HL-60 (cell line): Measurements from ENCODE around the gene CDH3.

Source experiments
- TF ChIP-seq, protein P1 (sequence below): IDR thresholded peaks from one replicate; pipeline ENCODE4 v1.5.1; 2011; ENCODE audit warnings: low read length, control low read depth, inconsistent platforms; ENCODE audit not compliant: insufficient read depth
- TF ChIP-seq, protein P2 (sequence below): IDR thresholded peaks from 2 replicates; pipeline ENCODE4 v1.6.1; 2012; ENCODE audit warnings: low read depth; ENCODE audit not compliant: insufficient replicate concordance

DNA sequence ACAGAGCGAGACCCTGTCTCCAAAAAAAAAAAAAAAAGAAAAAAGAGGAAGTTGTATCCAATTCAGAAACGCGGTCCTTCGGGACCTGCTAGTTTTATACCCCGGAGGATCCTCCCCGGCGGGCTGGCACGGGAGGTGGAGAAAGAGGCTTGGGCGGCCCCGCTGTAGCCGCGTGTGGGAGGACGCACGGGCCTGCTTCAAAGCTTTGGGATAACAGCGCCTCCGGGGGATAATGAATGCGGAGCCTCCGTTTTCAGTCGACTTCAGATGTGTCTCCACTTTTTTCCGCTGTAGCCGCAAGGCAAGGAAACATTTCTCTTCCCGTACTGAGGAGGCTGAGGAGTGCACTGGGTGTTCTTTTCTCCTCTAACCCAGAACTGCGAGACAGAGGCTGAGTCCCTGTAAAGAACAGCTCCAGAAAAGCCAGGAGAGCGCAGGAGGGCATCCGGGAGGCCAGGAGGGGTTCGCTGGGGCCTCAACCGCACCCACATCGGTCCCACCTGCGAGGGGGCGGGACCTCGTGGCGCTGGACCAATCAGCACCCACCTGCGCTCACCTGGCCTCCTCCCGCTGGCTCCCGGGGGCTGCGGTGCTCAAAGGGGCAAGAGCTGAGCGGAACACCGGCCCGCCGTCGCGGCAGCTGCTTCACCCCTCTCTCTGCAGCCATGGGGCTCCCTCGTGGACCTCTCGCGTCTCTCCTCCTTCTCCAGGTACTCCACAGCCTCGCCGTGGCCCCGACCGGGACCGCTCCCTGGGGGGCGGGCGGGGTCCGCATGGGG lies at the start of gene CDH3:
- TF ChIP-seq, protein P1, sequence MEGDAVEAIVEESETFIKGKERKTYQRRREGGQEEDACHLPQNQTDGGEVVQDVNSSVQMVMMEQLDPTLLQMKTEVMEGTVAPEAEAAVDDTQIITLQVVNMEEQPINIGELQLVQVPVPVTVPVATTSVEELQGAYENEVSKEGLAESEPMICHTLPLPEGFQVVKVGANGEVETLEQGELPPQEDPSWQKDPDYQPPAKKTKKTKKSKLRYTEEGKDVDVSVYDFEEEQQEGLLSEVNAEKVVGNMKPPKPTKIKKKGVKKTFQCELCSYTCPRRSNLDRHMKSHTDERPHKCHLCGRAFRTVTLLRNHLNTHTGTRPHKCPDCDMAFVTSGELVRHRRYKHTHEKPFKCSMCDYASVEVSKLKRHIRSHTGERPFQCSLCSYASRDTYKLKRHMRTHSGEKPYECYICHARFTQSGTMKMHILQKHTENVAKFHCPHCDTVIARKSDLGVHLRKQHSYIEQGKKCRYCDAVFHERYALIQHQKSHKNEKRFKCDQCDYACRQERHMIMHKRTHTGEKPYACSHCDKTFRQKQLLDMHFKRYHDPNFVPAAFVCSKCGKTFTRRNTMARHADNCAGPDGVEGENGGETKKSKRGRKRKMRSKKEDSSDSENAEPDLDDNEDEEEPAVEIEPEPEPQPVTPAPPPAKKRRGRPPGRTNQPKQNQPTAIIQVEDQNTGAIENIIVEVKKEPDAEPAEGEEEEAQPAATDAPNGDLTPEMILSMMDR: no peak
- TF ChIP-seq, protein P2, sequence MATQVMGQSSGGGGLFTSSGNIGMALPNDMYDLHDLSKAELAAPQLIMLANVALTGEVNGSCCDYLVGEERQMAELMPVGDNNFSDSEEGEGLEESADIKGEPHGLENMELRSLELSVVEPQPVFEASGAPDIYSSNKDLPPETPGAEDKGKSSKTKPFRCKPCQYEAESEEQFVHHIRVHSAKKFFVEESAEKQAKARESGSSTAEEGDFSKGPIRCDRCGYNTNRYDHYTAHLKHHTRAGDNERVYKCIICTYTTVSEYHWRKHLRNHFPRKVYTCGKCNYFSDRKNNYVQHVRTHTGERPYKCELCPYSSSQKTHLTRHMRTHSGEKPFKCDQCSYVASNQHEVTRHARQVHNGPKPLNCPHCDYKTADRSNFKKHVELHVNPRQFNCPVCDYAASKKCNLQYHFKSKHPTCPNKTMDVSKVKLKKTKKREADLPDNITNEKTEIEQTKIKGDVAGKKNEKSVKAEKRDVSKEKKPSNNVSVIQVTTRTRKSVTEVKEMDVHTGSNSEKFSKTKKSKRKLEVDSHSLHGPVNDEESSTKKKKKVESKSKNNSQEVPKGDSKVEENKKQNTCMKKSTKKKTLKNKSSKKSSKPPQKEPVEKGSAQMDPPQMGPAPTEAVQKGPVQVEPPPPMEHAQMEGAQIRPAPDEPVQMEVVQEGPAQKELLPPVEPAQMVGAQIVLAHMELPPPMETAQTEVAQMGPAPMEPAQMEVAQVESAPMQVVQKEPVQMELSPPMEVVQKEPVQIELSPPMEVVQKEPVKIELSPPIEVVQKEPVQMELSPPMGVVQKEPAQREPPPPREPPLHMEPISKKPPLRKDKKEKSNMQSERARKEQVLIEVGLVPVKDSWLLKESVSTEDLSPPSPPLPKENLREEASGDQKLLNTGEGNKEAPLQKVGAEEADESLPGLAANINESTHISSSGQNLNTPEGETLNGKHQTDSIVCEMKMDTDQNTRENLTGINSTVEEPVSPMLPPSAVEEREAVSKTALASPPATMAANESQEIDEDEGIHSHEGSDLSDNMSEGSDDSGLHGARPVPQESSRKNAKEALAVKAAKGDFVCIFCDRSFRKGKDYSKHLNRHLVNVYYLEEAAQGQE: no peak
